K562 (cell line): ENCODE measurements around the gene GLG1. TPM values are rescaled to one million over a fixed set of nuclear protein-coding genes. Genes with fewer than 3 reads are reported as not detected.

Experiments used
- HDGF ChIP-seq: fragments of 450-650 bp; IDR thresholded peaks from 2 replicates; pipeline ENCODE4 v1.6.1; 2016
- MAFF ChIP-seq: IDR thresholded peaks from 2 replicates; pipeline ENCODE4 v1.6.1; 2012; ENCODE audit warnings: low read length, improper control_type of control experiment
- MAZ ChIP-seq, 2 experiments: fragments of 450-650 bp in 1 of 2; sonication (generic) in 1 of 2; formaldehyde crosslinking; IDR thresholded peaks in 1 of 2; conservative IDR thresholded peaks in 1 of 2; 2 replicates each; pipeline versions ENCODE4 v1.4.0 to v1.5.0; 2020; ENCODE audit warnings: mild to moderate bottlenecking in 1 of 2, missing genetic modification reagents in 1 of 2
- PHF20 ChIP-seq: fragments of 450-650 bp; IDR thresholded peaks from 2 replicates; pipeline ENCODE4 v1.6.1; 2018; ENCODE audit not compliant: partially characterized antibody
- RAD21 ChIP-seq, 2 experiments: fragments of 250-450 bp in 1 of 2; fragments of 450-650 bp in 1 of 2; sonication (Bioruptor Pico) in 1 of 2; formaldehyde crosslinking in 1 of 2; IDR thresholded peaks in 1 of 2; conservative IDR thresholded peaks in 1 of 2; 2 replicates each; pipeline versions ENCODE4 v1.4.0 to v1.8.0; 2020 to 2022; ENCODE audit warnings: mild to moderate bottlenecking in 2 of 2, moderate library complexity in 1 of 2
- RCOR1 ChIP-seq, 2 experiments: IDR thresholded peaks; 2 replicates each; pipeline ENCODE4 v1.6.1; 2012; ENCODE audit warnings: low read depth in 2 of 2, low read length in 2 of 2, borderline replicate concordance in 1 of 2, improper control_type of control experiment in 1 of 2
- SMAD4 ChIP-seq: fragments of 250-450 bp; sonication (Bioruptor Pico); conservative IDR thresholded peaks from 2 replicates; pipeline ENCODE4 v1.8.0; 2021; ENCODE audit warnings: inconsistent platforms, mild to moderate bottlenecking, moderate library complexity
- STAT5B ChIP-seq: fragments of 250-450 bp; sonication (Bioruptor Pico); IDR thresholded peaks from 2 replicates; pipeline ENCODE4 v1.8.0; 2021; ENCODE audit warnings: mild to moderate bottlenecking, inconsistent platforms
- ZNF644 ChIP-seq: fragments of 200-800 bp; sonication (Bioruptor generic); IDR thresholded peaks from 2 replicates; pipeline ENCODE4 v1.6.1; 2016; ENCODE audit warnings: low read depth, missing genetic modification characterization, missing compliant biosample characterization
- ZZZ3 ChIP-seq: fragments of 450-650 bp; IDR thresholded peaks from 2 replicates; pipeline ENCODE4 v1.6.1; 2016; ENCODE audit warnings: antibody characterized with exemption, mild to moderate bottlenecking, moderate library complexity
- polyA plus RNA-seq, 8 experiments: library from polyadenylated mRNA; depleted of rRNA in 4 of 8; stranded (reverse) in 5 of 8; unstranded in 3 of 8; fragments of >200 nt; fragmentation: Nextera tagmentation in 2 of 8; fragmentation: Illumina TruSeq in 1 of 8; extraction: Ambion mirVana in 2 of 8; extraction: Trizol in 1 of 8; gene quantifications; 2 replicates each; pipeline versions ENCODE4 v1.2.1 to v1.2.3, GENCODE V29; 2011 to 2014; ENCODE audit warnings: inconsistent platforms in 1 of 8, missing spikeins in 1 of 8
- total RNA-seq, 7 experiments: library from RNA; depleted of rRNA in 6 of 7; stranded (reverse); fragments of >200 nt in 6 of 7; fragmentation: Illumina TruSeq in 2 of 7; extraction: Trizol in 2 of 7; gene quantifications; 2 replicates each; pipeline versions ENCODE4 v1.2.1 to v1.2.3, GENCODE V29; 2011 to 2021; ENCODE audit warnings: low replicate concordance in 1 of 7
- TF ChIP-seq, protein P1 (sequence below): sonication (generic); formaldehyde crosslinking; IDR thresholded peaks from 2 replicates; pipeline ENCODE4 v1.9.0; 2022; ENCODE audit warnings: mild to moderate bottlenecking, missing genetic modification reagents
- TF ChIP-seq, protein P2 (sequence below): fragments of 450-650 bp; formaldehyde crosslinking; IDR thresholded peaks from 2 replicates; pipeline ENCODE4 v1.4.0; 2020; ENCODE audit warnings: mild to moderate bottlenecking, moderate library complexity

Gene GLG1
- total and polyA plus RNA-seq, 9 of the 15 experiments (the other 6 are each of a cell fraction or from before 2014, with no cell fraction given): 6.2 to 36.0 (median 23.6) TPM

DNA sequence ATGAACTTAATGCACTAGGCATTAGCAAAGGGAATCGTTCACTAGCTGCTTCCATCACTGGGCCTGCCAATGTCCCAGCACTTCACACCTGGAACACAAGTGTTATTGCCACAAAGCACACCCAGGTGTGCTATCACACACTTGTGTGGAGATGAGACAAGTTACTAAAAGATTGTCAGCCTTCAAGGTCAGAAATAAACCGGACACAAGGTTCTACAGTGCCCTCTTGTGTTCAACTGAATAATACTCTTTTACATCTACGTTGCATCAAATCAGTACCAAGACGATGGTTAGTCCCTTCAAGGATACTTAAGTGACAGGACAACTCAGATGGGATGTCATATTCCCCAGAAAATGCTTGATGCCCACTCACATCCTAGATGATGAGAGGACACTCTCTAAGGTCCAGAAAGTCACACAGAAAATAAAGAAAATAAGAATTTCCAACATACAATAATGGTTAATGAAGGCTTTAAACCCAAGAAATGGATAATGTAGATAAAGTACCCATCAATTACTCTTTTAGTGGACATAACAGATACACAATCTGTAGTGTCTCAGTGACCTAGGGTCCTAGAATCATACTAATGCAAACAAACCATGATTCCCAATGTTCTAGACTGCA lies 16.4 kb upstream of the GLG1 start (continued):
- TF ChIP-seq RAD21 (CRISPR knock-in tag; conservative IDR thresholded peaks at IDR 0.05 in 1 of 2, IDR thresholded peaks at IDR 0.05 in 1 of 2): peak; percentile 55 to 79
- TF ChIP-seq MAZ (CRISPR knock-in tag; conservative IDR thresholded peaks at IDR 0.05 in 1 of 2, IDR thresholded peaks at IDR 0.05 in 1 of 2): 0 out of 4 replicates have a peak, but pooled peaks of 1 of the 2 experiments have one; percentile 20
- TF ChIP-seq STAT5B (CRISPR knock-in tag): no peak
- TF ChIP-seq HDGF: 0 out of 2 replicates have a peak, but pooled peaks have one; percentile 52
- peak; percentile 76; the same call in 1 of the 2 replicates for TF ChIP-seq ZZZ3
- no peak for TF ChIP-seq ZNF644 (tag)
- TF ChIP-seq, protein P1, sequence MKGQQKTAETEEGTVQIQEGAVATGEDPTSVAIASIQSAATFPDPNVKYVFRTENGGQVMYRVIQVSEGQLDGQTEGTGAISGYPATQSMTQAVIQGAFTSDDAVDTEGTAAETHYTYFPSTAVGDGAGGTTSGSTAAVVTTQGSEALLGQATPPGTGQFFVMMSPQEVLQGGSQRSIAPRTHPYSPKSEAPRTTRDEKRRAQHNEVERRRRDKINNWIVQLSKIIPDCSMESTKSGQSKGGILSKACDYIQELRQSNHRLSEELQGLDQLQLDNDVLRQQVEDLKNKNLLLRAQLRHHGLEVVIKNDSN (CRISPR knock-in tag): no peak
- no peak for TF ChIP-seq PHF20
- TF ChIP-seq, protein P2, sequence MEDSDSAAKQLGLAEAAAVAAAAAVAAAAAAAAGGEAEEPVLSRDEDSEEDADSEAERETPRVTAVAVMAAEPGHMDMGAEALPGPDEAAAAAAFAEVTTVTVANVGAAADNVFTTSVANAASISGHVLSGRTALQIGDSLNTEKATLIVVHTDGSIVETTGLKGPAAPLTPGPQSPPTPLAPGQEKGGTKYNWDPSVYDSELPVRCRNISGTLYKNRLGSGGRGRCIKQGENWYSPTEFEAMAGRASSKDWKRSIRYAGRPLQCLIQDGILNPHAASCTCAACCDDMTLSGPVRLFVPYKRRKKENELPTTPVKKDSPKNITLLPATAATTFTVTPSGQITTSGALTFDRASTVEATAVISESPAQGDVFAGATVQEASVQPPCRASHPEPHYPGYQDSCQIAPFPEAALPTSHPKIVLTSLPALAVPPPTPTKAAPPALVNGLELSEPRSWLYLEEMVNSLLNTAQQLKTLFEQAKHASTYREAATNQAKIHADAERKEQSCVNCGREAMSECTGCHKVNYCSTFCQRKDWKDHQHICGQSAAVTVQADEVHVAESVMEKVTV (CRISPR knock-in tag): peak; percentile 49; the same call in 1 of the 2 replicates
- no peak for TF ChIP-seq MAFF
- 0 out of 4 replicates have a peak, but pooled peaks of 1 of the 2 experiments have one; percentile 26 for TF ChIP-seq RCOR1 (IDR thresholded peaks at IDR 0.05; ENCODE audit: borderline replicate concordance in 1 of 2, low read depth in 2 of 2, low read length in 2 of 2)
- TF ChIP-seq SMAD4 (CRISPR knock-in tag): no peak
